Esophagus squamous epithelium (tissue), 5 donors: ENCODE results near the gene SHKBP1. TPM values are rescaled to one million over a fixed set of nuclear protein-coding genes. Genes with fewer than 3 reads are reported as not detected.

Experiments
- DNase-seq: peaks from one replicate; lab custom pipeline; 2025; lab: John Stamatoyannopoulos, UW
- H3K27ac ChIP-seq, 4 donors: fragments of 200-600 bp; sonication (generic); one replicate each; pipeline ENCODE4 v1.5.1; 2016 to 2019; ENCODE audit warnings: mild to moderate bottlenecking in 1 of 4
- H3K27me3 ChIP-seq, 4 donors: fragments of 200-600 bp; sonication (generic); 1 replicate in 3 of 4; 2 replicates in 1 of 4; pipeline versions ENCODE4 v1.5.1 to v1.6.0; 2017 to 2021; ENCODE audit warnings: antibody characterized with exemption in 1 of 4
- H3K36me3 ChIP-seq, 3 donors: fragments of 200-600 bp; sonication (generic); one replicate each; pipeline ENCODE4 v1.5.1; 2016 to 2019
- H3K4me1 ChIP-seq, 3 donors: fragments of 200-600 bp; sonication (generic); one replicate each; pipeline ENCODE4 v1.5.1; 2017 to 2019
- H3K4me3 ChIP-seq, 4 donors: fragments of 200-600 bp; sonication (generic); 1 replicate in 3 of 4; 2 replicates in 1 of 4; pipeline ENCODE4 v1.5.1; 2016 to 2019; ENCODE audit warnings: mild to moderate bottlenecking in 2 of 4, moderate library complexity in 1 of 4
- H3K9me3 ChIP-seq, 3 donors: fragments of 200-600 bp; sonication (generic); one replicate each; pipeline ENCODE4 v1.5.1; 2016 to 2019
- CTCF ChIP-seq, 6 experiments: fragments of 450-650 bp in 4 of 6; fragments of 200-600 bp in 2 of 6; sonication (generic) in 2 of 6; IDR thresholded peaks; one replicate each; pipeline ENCODE4 v1.5.1; 2016 to 2019; ENCODE audit warnings: antibody characterized with exemption in 6 of 6, mild to moderate bottlenecking in 4 of 6, moderate library complexity in 4 of 6
- POLR2A ChIP-seq, 4 donors: fragments of 450-650 bp; IDR thresholded peaks; one replicate each; pipeline ENCODE4 v1.6.1; 2017; ENCODE audit warnings: antibody characterized with exemption in 4 of 4, mild to moderate bottlenecking in 4 of 4, moderate library complexity in 3 of 4
- WGBS, 2 donors: methylation state at CpG; one replicate each; pipeline ENCODE4 v1.1.5; 2018; 5-methylcytosine and 5-hydroxymethylcytosine counted together
- intact Hi-C: fragments of 100-400 bp; cut with DNase I; formaldehyde crosslinking; loops from one replicate; pipeline ENCODE4 v1.15.0; 2022
- total RNA-seq, 4 donors: library from RNA; depleted of rRNA; stranded (reverse); fragments of >200 nt; gene quantifications; one replicate each; pipeline ENCODE4 v1.1.0, GENCODE V29; 2016
- donor health status: DM: yes; HTN: yes; CAD: no.

Gene SHKBP1
- total RNA-seq, 4 donors from 2014 or later, result 42.3 to 77.9 (median 49.8) TPM

- peak; percentile 27 for DNase-seq
- no peaks in the 10 kb centered on the region for H3K27me3 ChIP-seq
- peak overlapping the region; percentile 57 to 76 (median 71) for H3K4me3 ChIP-seq
- TF ChIP-seq POLR2A (IDR thresholded peaks at IDR 0.05) (peak in 3 of 4 donors; percentile 26 to 57 (median 33)), CTCF (IDR thresholded peaks at IDR 0.05) (no peak)
- no peaks in the 10 kb centered on the region for H3K9me3 ChIP-seq
- H3K27ac ChIP-seq, result peak overlapping the region; percentile 90 to 95 (median 94)
- WGBS, 2 donors, result 4 to 21% methylated on average over 26 to 27 of the region's 27 CpGs
- H3K4me1 ChIP-seq, result peaks cover 23 to 74% (median 26%) of the 10 kb centered on the region in 3 donors
- H3K36me3 ChIP-seq, result peaks cover 0 to 45% (median 5%) of the 10 kb centered on the region in 3 donors
- intact Hi-C loops, result no loop called here
These were observed 38.1 kb downstream of the SHKBP1 start for GRCh38 chr19:40614622-40615411.

DNA sequence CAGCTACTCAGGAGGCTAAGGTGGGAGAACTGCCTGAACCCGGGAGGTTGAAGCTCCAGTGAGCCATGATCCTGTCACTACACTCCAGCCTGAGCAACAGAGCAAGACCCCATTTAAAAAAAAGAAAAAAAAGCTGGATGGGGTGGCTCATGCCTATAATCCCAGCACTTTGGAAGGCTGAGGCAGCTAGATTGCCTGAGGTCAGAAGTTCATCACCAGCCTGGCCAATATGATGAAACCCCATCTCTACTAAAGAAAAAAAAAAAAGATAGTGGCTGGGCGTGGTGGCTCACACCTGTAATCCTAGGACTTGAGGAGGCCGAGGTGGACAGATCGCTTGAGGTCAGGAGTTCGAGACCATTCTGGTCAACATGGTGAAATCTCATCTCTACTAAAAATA lies 39.5 kb downstream of the SHKBP1 start:
- H3K4me3 ChIP-seq, result no peak overlapping the region
- H3K27ac ChIP-seq, result peak overlapping the region in 2 of 4 donors; percentile 95
- H3K36me3 ChIP-seq, result peaks cover 5 to 59% (median 12%) of the 10 kb centered on the region in 3 donors
- intact Hi-C loops, result no loop called here
- 57 to 73% methylated on average over 4 to 5 of the region's 5 CpGs for WGBS, 2 donors
- H3K27me3 ChIP-seq, result no peaks in the 10 kb centered on the region
- H3K9me3 ChIP-seq, result no peaks in the 10 kb centered on the region
- no peak for TF ChIP-seq POLR2A (IDR thresholded peaks at IDR 0.05)
- no peak for TF ChIP-seq CTCF (IDR thresholded peaks at IDR 0.05)
- H3K4me1 ChIP-seq, result peaks cover 13 to 61% (median 16%) of the 10 kb centered on the region in 3 donors
- no peak for DNase-seq

DNA sequence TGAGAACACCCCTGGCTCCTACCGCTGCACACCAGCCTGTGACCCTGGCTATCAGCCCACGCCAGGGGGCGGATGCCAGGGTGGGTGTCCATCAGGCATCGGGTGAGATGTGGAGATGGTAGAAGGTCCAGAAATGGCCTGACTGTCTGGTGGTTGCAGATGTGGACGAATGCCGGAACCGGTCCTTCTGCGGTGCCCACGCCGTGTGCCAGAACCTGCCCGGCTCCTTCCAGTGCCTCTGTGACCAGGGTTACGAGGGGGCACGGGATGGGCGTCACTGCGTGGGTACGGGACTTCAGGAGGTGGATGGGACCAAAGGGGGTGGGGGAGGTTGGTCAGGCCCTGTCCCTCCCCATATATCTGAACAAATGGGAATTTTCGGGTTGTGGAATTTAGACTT lies 40.3 kb downstream of the SHKBP1 start:
- Histone ChIP-seq H3K4me1 (peaks cover 8 to 53% (median 12%) of the 10 kb centered on the region in 3 donors), H3K27me3 (no peaks in the 10 kb centered on the region), H3K27ac (no peak overlapping the region), H3K36me3 (peaks cover 13 to 67% (median 14%) of the 10 kb centered on the region in 3 donors), H3K4me3 (no peak overlapping the region), H3K9me3 (no peaks in the 10 kb centered on the region)
- DNase-seq, result no peak
- TF ChIP-seq POLR2A (IDR thresholded peaks at IDR 0.05) (no peak), CTCF (IDR thresholded peaks at IDR 0.05) (no peak)
- WGBS, 2 donors, result 95 to 100% methylated on average over 1 to 7 of the region's 17 CpGs
- intact Hi-C loops, result no loop called here

GRCh38 chr19:40617961-40618360 lies 41.3 kb downstream of the SHKBP1 start:
- no peak overlapping the region for H3K4me3 ChIP-seq
- TF ChIP-seq POLR2A (IDR thresholded peaks at IDR 0.05) (no peak), CTCF (IDR thresholded peaks at IDR 0.05) (no peak)
- peaks cover 21 to 77% (median 25%) of the 10 kb centered on the region in 3 donors for H3K36me3 ChIP-seq
- no peaks in the 10 kb centered on the region for H3K27me3 ChIP-seq
- no peak for DNase-seq
- peaks cover 8 to 53% (median 11%) of the 10 kb centered on the region in 3 donors for H3K4me1 ChIP-seq
- no peak overlapping the region for H3K27ac ChIP-seq
- H3K9me3 ChIP-seq, result no peaks in the 10 kb centered on the region
- 80 to 86% methylated on average over 4 of the region's 4 CpGs for WGBS, 2 donors
- intact Hi-C loops, result no loop called here
